IPS DF 6.9 (cell line): ENCODE data around the gene PNPLA7.

Experiments used
- DNase-seq: peaks from one replicate; pipeline ENCODE4 v3.0.0-alpha.2; 2013; ENCODE audit warnings: low read depth, low spot score
- H3K27ac ChIP-seq: one replicate; pipeline ENCODE4 v1.5.1; 2013; ENCODE audit warnings: low read length, control low read depth
- H3K27me3 ChIP-seq: 2 replicates; pipeline ENCODE4 v1.6.1; 2013; ENCODE audit warnings: mild to moderate bottlenecking, low read length; ENCODE audit not compliant: control insufficient read depth, insufficient read depth
- H3K36me3 ChIP-seq: 2 replicates; pipeline ENCODE4 v1.6.1; 2013; ENCODE audit warnings: low read length; ENCODE audit not compliant: control insufficient read depth, insufficient read depth
- H3K4me1 ChIP-seq: 2 replicates; pipeline ENCODE4 v1.6.1; 2013; ENCODE audit warnings: low read length; ENCODE audit not compliant: control insufficient read depth, insufficient read depth
- H3K4me3 ChIP-seq: 2 replicates; pipeline ENCODE4 v1.5.1; 2013; ENCODE audit warnings: mild to moderate bottlenecking, low read length
- H3K9me3 ChIP-seq: 2 replicates; pipeline ENCODE4 v1.6.1; 2013; ENCODE audit warnings: low read length, inconsistent platforms; ENCODE audit not compliant: control insufficient read depth, insufficient read depth
- WGBS: extraction: QIAGEN DNeasy Blood & Tissue Kit; methylation state at CpG from one replicate; pipeline ENCODE4 v1.1.7; 2013; ENCODE audit warnings: mixed read lengths, missing lambda C conversion rate; ENCODE audit not compliant: insufficient read length, insufficient coverage; 5-methylcytosine and 5-hydroxymethylcytosine counted together

PNPLA7 gene

DNA sequence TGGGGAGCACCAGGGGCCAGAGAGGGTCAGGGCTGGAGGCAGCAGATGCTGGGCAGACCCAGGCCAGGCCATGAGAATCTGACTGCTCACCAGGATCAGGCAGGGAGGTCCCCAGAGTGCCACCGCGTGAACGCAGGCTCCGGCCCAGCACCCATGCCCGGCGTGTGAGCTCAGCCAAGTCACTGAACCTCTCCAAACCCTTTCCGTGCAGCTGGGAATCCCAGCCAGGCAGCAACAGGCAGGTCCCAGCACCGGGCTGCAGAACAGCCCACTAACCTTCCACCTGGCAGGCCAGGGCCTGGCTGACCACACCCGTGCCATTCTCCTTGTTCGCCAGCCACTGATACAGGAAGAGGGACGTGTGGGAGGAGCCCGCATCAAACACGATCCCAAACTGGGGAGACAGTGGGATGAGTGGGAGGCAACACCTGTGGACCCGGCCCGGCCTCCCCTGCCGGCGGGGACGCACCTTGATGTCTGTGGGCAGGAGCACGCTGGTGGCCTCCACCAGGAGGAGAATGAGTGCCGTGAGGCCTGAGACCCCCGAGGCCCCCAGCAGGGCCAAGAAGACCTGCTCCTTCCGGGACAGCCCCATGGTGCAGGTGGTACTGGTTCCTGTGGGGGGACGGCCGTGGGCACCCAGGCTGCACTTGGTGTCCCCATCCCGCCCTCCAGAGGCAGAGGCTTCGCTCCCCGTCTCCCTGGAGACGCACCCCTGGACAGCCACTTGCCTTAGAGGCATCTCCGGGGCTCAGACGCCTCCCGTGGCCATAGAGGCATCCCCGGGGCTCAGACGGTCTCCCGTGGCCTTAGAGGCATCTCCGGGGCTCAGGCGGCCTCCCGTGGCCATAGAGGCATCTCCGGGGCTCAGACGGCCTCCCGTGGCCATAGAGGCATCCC is 112.3 kb downstream of the PNPLA7 start:
- WGBS, result no CpG with 5 or more reads among the region's 40 CpGs
- no peak overlapping the region for H3K4me3 ChIP-seq

DNA sequence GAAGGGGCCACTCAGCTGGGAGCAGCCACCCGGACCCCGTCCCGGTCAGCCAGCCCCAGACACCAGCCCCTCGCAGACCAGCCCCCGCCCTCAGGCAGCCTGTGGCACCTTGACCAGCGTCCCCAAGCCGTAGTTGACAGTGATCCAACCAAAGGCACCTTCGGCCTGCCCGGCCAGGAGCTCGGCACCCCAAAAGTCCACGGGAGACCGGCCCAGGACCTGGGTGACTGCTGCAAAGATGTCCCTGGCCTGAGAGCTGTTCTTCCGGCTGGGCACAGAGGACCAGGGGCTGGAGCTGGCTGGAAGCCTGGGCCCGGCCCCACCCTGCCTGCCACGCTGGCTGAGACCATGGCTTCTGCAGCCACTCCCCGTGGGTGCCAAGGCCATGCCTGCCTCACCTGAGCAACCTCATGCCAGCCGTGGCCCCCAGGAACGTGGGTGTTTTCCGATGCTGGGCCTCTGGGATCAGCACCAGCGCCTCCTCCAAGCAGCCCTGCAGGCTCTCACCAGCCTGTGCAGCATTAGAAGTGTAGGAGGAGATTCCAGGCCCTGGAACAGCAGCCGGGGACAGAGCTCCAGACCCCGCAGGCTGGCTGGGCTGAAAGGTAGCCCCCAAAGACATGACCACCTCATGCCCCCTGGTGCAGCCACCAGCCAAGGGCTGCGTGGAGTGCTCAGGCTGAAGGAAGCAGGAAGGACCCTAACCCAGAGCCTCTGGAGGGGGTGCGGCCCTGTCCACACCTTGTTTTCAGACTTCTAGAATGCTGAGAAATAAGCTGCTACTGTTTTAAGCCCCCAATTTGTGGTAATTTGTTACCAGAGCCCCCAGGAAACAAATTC is 113.2 kb downstream of the PNPLA7 start:
- WGBS, result no CpG with 5 or more reads among the region's 24 CpGs
- Histone ChIP-seq H3K27ac (no peak overlapping the region), H3K36me3 (no peaks in the 10 kb centered on the region), H3K27me3 (no peaks in the 10 kb centered on the region), H3K9me3 (no peaks in the 10 kb centered on the region), H3K4me3 (no peak overlapping the region), H3K4me1 (no peaks in the 10 kb centered on the region; the same call in 1 of the 2 replicates)
- no peak for DNase-seq

More for the DNA sequence above, 112.3 kb downstream of the PNPLA7 start:
- Histone ChIP-seq H3K4me1 (no peaks in the 10 kb centered on the region; the same call in 1 of the 2 replicates), H3K27ac (no peak overlapping the region), H3K9me3 (no peaks in the 10 kb centered on the region), H3K36me3 (no peaks in the 10 kb centered on the region), H3K27me3 (no peaks in the 10 kb centered on the region)
- no peak for DNase-seq

DNA sequence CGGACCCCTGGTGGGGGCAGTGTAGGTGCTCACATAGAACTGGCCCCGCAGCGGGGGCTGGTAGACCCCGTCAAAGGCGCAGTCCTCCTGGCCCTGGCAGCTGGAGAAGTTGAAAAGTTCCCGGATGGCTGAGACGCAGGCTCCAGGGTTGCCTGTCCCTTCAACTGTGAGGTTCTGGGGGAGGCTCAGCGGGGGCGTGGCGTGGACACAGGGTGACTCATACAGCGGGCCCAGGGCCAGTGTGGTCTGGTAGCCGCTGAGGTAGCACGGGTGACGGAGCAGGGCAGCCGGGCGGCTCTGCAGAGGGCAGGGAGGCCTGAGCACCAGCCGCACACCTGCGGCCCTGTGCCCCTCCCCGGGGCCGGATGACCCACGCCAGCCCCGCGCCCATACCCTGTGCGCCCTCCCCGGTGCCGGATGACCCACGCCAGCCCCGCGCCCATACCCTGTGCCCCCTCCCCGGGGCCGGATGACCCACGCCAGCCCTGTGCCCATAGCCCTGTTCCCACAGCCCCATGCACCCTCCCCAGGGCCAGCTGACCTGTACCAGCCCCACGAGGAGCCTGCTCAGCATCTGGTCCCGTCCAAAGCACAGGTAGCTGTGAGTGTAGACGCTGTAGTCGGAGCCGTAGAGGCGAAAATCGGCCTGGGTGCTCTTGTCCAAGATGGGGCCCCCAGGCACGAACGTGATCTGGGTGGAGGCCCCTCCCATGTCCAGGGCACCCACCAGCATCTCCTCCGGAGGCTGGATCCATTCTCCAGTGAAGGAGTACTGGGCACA is 114.0 kb downstream of the PNPLA7 start:
- WGBS, result no CpG with 5 or more reads among the region's 42 CpGs
- no peak overlapping the region for H3K4me3 ChIP-seq
- DNase-seq, result no peak
- H3K36me3 ChIP-seq, result no peaks in the 10 kb centered on the region
- H3K27me3 ChIP-seq, result no peaks in the 10 kb centered on the region
- H3K27ac ChIP-seq, result no peak overlapping the region
- H3K4me1 ChIP-seq, result no peaks in the 10 kb centered on the region; the same call in 1 of the 2 replicates
- no peaks in the 10 kb centered on the region for H3K9me3 ChIP-seq

DNA sequence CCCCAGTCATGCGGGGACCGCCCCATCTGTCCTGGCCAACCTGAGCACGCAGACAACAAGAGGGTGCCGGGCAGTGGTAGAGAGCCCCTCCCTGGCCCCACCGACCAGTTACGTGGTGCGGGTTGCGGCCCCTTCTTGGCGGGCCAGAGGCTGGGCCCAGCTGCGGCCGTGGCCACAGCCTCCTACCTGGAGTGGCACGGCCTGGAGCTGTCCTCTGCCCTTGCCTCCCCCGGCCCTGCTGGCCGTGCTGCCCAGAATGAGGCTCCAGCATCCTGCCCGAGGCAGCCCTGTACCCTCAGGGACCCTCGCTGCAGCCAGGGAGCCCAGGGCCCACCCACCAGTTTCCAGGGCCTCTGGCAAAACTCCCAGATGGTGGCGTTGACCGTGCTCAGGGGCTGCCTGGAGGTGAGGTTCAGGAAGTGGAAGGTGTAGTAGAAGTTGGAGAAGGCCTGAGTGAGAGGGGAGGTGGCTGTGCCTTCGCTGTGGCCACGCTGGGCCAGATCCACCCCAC is 114.8 kb downstream of the PNPLA7 start:
- no peaks in the 10 kb centered on the region; the same call in 1 of the 2 replicates for H3K4me1 ChIP-seq
- no peak for DNase-seq
- H3K9me3 ChIP-seq, result no peaks in the 10 kb centered on the region
- H3K4me3 ChIP-seq, result no peak overlapping the region
- H3K27ac ChIP-seq, result no peak overlapping the region
- no CpG with 5 or more reads among the region's 20 CpGs for WGBS
- no peaks in the 10 kb centered on the region for H3K36me3 ChIP-seq
- H3K27me3 ChIP-seq, result no peaks in the 10 kb centered on the region

DNA sequence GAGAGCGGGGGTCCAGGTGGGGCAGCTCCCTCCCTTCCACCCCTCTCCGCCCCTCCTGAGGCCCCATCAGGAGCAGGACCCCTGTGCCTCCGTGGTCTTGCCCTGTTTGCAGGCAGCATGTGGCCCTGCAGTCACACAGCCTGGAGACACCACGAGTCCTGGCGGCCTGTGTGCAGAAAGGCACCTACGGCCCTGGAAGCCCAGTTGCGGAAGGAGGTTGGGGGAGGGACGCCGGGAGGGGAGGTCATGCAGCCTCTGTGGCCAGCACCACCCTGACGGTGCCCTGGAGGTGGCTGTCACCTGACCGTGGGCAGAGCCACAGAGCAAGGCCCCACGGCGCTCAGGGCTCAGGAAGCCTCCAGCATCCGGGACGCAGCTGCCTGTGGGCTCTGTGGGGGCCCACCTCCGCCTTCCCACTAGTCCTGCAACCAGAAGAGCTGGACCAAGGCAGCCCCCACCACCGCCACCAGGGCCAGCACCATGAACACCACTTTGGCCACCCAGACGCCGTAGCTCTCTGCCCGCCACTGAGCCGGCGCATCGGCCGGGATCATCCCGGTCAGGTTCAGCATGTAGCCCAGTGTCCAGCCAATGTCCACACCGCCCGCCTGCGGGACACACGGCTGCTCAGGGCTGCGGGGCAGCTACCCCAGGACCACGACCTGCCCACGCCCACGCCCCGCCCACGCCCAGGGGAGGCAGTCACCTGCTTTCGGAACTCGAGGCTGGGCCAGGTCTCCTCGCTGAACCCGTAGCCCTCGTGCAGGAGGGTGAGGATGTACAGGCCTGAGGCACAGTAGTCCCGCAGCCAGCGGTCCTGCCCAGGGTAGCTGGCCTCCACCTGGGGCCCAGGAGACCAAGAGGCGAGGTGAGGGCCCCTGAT is 115.5 kb downstream of the PNPLA7 start:
- Histone ChIP-seq H3K9me3 (no peaks in the 10 kb centered on the region), H3K27ac (no peak overlapping the region), H3K27me3 (no peaks in the 10 kb centered on the region), H3K36me3 (no peaks in the 10 kb centered on the region), H3K4me3 (no peak overlapping the region), H3K4me1 (peaks cover 2% of the 10 kb centered on the region)
- WGBS, result no CpG with 5 or more reads among the region's 43 CpGs
- no peak for DNase-seq

DNA sequence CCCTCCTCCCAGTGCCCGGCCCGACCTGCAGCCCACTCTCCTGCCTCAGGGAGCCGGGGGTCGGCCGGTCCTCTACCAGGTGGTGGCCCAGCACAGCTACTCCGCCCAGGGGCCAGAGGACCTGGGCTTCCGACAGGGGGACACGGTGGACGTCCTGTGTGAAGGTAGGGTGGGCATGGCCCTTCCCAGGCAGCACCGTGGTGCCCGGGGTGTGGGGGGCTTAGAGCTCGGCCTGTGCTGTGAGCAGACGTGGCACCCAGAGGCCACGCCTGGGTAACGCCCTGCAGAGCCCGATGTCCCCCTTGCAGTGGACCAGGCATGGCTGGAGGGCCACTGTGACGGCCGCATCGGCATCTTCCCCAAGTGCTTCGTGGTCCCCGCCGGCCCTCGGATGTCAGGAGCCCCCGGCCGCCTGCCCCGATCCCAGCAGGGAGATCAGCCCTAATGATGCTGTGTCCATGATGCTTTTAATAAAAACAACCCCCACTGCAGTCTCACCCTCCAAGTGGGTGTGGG is 116.2 kb downstream of the PNPLA7 start:
- Histone ChIP-seq H3K4me3 (no peak overlapping the region), H3K27me3 (no peaks in the 10 kb centered on the region), H3K36me3 (no peaks in the 10 kb centered on the region), H3K27ac (no peak overlapping the region), H3K9me3 (no peaks in the 10 kb centered on the region), H3K4me1 (peaks cover 2% of the 10 kb centered on the region)
- DNase-seq, result no peak
- no CpG with 5 or more reads among the region's 26 CpGs for WGBS

DNA sequence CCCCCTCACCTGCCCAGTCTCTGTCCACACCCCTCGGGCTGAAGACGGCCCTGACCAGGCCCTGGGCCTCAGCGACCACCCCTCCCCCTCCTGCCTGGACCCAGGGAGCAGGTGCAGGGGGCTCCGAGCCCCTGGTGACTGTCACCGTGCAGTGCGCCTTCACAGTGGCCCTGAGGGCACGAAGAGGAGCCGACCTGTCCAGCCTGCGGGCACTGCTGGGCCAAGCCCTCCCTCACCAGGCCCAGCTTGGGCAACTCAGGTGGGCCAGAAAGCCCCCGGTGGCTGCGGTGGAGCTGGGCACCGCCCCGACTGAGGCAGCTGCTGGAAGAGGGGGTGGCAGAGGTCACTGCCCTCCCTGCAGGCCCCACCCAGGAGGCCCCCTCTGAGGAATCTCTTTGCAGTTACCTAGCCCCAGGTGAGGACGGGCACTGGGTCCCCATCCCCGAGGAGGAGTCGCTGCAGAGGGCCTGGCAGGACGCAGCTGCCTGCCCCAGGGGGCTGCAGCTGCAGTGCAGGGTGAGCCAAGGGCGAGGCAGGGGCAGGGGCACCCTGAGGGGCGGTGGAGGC is 116.8 kb downstream of the PNPLA7 start:
- Histone ChIP-seq H3K4me1 (peaks cover 2% of the 10 kb centered on the region), H3K4me3 (no peak overlapping the region), H3K36me3 (no peaks in the 10 kb centered on the region), H3K27me3 (no peaks in the 10 kb centered on the region), H3K9me3 (no peaks in the 10 kb centered on the region), H3K27ac (no peak overlapping the region)
- WGBS, result no CpG with 5 or more reads among the region's 19 CpGs
- DNase-seq, result no peak

DNA sequence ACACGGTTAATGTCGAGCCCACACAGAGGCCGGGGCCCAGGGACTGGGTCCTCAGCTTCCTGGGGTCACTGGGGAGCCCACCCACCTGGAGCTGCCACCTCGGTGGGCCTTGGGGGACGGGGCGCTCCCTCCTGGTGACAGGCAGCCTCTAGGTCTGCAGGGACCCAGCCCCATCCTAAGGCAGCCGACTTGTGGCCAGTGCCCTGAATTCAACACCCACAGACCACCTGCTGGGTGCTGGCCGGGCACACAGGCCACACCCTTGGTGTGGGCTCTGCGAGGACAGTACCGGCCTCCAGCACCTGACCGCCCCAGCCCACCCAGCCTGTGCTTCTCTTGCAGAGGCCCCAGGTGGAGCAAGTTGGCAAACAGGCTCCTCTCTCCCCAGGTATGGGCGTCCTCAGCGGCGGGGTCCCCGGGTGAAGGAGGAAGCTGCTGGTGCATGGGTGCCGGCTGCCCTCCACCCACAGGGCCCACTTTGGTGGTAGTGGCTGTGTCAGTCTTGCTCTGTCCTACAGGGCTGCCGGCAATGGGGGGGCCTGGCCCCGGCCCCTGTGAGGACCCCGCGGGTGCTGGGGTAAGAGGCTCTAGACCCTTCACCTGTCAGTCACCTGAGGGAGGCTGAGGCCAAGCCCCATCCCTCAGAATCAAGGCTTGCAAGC is 117.4 kb downstream of the PNPLA7 start:
- Histone ChIP-seq H3K4me1 (peaks cover 2% of the 10 kb centered on the region), H3K9me3 (no peaks in the 10 kb centered on the region), H3K27ac (no peak overlapping the region), H3K4me3 (no peak overlapping the region), H3K27me3 (no peaks in the 10 kb centered on the region), H3K36me3 (no peaks in the 10 kb centered on the region)
- no CpG with 5 or more reads among the region's 20 CpGs for WGBS
- DNase-seq, result no peak
